ENCODE data around the gene REC8. TPM values are rescaled to one million over a fixed set of nuclear protein-coding genes. Genes with fewer than 3 reads are reported as not detected.
A peak's percentile ranks its signal among the peaks of the same experiment; 100 is the strongest.

The REC8 gene
- total RNA-seq, 1 experiment from 2014 or later: 58.0 TPM

DNA sequence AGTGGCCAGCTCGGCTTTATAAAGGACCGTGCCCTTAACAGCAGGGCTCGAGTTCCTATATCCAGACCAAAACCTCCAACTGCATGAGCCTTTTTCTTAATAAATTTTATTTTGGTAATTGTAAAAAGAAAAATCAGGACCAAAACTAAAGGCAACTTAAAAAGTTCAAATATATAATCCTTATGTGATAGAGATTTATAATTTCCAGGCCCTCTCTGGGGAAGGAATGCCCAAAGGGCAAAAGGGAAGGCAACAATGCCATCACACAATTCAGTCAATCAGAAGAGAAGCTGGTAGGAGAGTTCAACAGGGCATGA is 17.1 kb downstream of the REC8 start:
- no peaks in the 10 kb centered on the region for H3K79me2 ChIP-seq (ENCODE audit: insufficient read depth, low read length)

More for the DNA sequence above, 17.1 kb downstream of the REC8 start:
- Mint-ChIP-seq H3K36me3 (ENCODE audit: insufficient read depth in 1 of 3, low read depth in 3 of 3) (peaks cover 23 to 72% (median 60%) of the 10 kb centered on the region in 3 experiments), H3K9me3 (no peaks in the 10 kb centered on the region), H3K4me3 (peak overlapping the region; percentile 94 to 95), H3K27ac (peak overlapping the region in 2 of 3 experiments; percentile 37 to 63; a peak in 4 of 7 replicates), H3K4me1 (peaks cover 15 to 17% of the 10 kb centered on the region in 2 experiments), H3K27me3 (ENCODE audit: low read depth) (no peaks in the 10 kb centered on the region)
- Histone ChIP-seq H3K23me2 (ENCODE audit: insufficient read length, low read depth, low read length, poor library complexity, severe bottlenecking) (no peaks in the 10 kb centered on the region), H3K27me3 (ENCODE audit: insufficient read depth, low read length) (no peaks in the 10 kb centered on the region), H3K4ac (ENCODE audit: low read depth, low read length) (no peak overlapping the region), H3K9ac (ENCODE audit: extremely low read depth, insufficient read length, low read length) (no peak overlapping the region), H3K4me2 (ENCODE audit: insufficient read depth, insufficient read length, low read length) (no peak overlapping the region), H3K14ac (ENCODE audit: insufficient read depth, low read length) (no peak overlapping the region), H3K27ac (ENCODE audit: insufficient read length, low read depth, low read length) (no peak overlapping the region), H2BK120ac (ENCODE audit: low read depth, low read length, poor library complexity, severe bottlenecking) (no peak overlapping the region), H2BK15ac (ENCODE audit: low read depth, low read length) (no peak overlapping the region), H2BK20ac (ENCODE audit: low read depth, low read length, poor library complexity, severe bottlenecking) (no peak overlapping the region), H3K4me1 (ENCODE audit: insufficient read depth, low read length) (no peaks in the 10 kb centered on the region; the same call in 1 of the 2 replicates), H3K18ac (ENCODE audit: insufficient read length, low read depth, low read length) (no peak overlapping the region), H2BK5ac (ENCODE audit: insufficient read length, low read length) (no peak overlapping the region), H4K91ac (ENCODE audit: insufficient read length, low read depth, low read length) (no peak overlapping the region), H3K56ac (ENCODE audit: insufficient read length, low read depth, low read length) (no peak overlapping the region), H2AFZ (ENCODE audit: low read length) (no peak overlapping the region), H3K23ac (ENCODE audit: insufficient read length, low read depth, low read length) (no peak overlapping the region), H4K20me1 (ENCODE audit: control insufficient read depth, insufficient read depth, insufficient read length) (no peaks in the 10 kb centered on the region), H4K8ac (replicated peaks; ENCODE audit: insufficient read length, low read depth, low read length) (no peak overlapping the region), H2BK12ac (ENCODE audit: insufficient read length, low read depth, low read length) (no peak overlapping the region), H3K9me3 (ENCODE audit: control insufficient read depth, low read depth, low read length) (no peaks in the 10 kb centered on the region), H3K79me1 (ENCODE audit: insufficient read depth, low read depth, low read length, poor library complexity, severe bottlenecking) (peaks cover 4% of the 10 kb centered on the region), H2AK5ac (ENCODE audit: insufficient read length, low read length) (no peak overlapping the region), H4K5ac (ENCODE audit: insufficient read length, low read depth, low read length) (no peak overlapping the region), H3T11ph (ENCODE audit: low read length) (no peak overlapping the region)
- DNase-seq: no peak
- TF ChIP-seq, protein P1, sequence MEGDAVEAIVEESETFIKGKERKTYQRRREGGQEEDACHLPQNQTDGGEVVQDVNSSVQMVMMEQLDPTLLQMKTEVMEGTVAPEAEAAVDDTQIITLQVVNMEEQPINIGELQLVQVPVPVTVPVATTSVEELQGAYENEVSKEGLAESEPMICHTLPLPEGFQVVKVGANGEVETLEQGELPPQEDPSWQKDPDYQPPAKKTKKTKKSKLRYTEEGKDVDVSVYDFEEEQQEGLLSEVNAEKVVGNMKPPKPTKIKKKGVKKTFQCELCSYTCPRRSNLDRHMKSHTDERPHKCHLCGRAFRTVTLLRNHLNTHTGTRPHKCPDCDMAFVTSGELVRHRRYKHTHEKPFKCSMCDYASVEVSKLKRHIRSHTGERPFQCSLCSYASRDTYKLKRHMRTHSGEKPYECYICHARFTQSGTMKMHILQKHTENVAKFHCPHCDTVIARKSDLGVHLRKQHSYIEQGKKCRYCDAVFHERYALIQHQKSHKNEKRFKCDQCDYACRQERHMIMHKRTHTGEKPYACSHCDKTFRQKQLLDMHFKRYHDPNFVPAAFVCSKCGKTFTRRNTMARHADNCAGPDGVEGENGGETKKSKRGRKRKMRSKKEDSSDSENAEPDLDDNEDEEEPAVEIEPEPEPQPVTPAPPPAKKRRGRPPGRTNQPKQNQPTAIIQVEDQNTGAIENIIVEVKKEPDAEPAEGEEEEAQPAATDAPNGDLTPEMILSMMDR (conservative IDR thresholded peaks at IDR 0.05): no peak
- WGBS (ENCODE audit: extremely low coverage, insufficient read length, low lambda C conversion rate): no CpG with 5 or more reads among the region's 3 CpGs
